NK-92 (cell line): ENCODE measurements around the gene SPOCK2.
"Not testable (repeated sequence)": the region's sequence is repeated elsewhere in the genome, so short reads cannot be mapped to it uniquely, and the experiment has no call there.

ENCODE experiments used
- DNase-seq: peaks from one replicate; lab custom pipeline; 2025; ENCODE audit not compliant: unreplicated experiment; lab: John Stamatoyannopoulos, UW

The SPOCK2 gene

DNA sequence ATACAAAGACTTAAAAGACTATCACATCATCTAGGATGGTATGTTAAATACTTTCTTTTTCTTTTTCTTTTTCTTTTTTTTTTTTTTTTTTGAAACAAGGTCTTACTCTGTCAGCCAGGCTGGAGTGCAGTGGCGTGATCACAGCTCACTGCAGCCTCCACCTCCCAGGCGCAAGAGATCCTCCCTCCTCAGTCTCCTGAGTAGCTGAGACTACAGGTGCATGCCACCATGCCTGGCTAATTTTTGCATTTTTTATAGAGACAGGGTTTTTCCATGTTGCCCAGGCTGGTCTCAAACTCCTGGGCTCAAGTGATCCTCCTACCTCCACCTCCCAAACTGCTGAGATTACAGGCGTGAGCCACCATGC lies 19.6 kb upstream of the SPOCK2 start:
- not testable (repeated sequence) for DNase-seq

DNA sequence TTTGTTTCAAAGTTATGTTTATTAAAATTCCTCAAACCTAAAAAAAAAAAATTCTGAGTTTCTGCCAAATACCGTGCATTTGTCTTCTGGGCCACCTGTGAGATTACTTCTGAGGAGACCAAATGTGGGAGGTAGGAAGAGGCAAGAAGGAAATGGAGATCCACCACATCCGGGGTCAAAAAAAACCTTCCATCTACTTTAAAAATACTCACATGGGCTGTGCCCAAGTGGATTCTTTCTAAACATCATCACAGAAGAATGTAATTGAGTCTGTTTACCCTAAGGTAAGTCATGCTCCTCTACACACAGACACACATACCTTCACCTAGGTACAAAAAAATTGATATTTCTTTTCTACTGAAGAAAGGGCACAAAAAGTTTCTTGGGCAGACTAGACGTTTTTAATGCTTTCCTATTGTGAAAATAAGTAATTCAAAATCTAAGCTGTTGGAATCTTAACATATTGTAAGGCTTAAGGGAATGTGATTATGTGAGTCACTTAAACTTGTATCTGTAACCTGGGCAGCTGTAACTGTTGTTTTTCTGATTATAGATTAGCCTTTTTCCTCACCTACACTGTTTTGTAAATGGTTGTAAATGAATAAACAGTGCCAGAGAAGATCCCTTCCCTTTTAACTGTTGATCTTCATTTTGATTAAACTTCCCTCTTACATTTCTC lies 19.1 kb upstream of the SPOCK2 start:
- DNase-seq = no peak

- no peak for DNase-seq
These were observed 18.5 kb upstream of the SPOCK2 start for GRCh38 chr10:72106896-72107295.

- DNase-seq = no peak
These were observed 18.0 kb upstream of the SPOCK2 start for GRCh38 chr10:72106154-72106849.

- no peak for DNase-seq
These were observed 17.4 kb upstream of the SPOCK2 start for GRCh38 chr10:72105710-72106109.

DNA sequence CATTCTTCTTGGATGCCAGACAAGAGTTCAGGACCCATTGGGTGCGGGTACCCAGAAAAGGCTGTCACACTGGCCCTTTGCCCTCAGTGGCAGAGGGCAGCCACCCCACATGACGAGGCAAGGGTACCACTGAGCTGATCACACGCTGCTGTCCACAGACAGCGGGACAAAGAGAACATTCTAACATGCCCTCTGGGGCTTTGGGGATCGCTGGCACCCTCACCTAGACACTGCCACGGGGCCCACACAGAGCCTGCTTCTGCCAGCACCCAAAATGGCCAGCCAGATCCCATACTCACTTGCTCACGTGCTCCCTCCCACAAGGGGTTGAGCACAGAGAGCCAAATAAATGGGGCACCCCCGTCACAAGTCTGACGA lies 16.7 kb upstream of the SPOCK2 start:
- DNase-seq = no peak

- DNase-seq = no peak
These were observed 16.2 kb upstream of the SPOCK2 start for GRCh38 chr10:72104472-72105097.

GRCh38 chr10:72099600-72099921 lies 11.2 kb upstream of the SPOCK2 start:
- DNase-seq = no peak

DNA sequence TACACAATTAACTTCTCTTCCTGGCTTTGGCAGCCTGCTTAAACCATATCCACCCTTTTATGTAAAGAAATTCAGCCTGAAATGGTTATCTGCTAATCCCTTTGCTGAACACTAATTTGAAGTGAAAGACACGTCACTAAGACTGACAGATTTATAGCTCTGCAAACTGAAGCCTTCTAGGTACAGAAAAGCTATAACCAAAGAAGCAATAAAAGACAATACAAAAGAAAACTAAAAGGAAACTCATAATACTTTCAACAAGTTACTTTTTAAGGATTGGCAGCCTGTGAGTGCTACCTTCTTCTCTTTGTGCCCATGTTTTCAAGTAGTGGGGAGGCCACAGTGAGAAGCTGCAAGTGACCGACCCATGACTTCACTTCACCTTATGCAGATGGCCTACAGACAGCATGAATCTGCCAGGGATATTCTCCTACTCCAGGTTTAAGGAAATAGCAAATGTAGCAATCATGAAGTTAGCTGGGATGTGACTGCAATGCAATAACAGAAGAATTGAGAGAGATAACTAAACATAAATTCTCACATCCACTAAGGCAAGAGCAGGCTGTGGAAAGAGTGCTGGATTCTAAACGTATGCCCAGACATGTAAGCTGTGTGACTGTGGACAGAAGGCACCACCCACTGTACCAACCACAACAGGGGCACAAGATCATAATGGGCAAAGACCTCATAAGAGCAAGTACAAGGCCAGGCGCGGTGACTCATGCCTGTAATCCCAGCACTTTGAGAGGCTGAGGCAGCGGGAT lies 10.7 kb upstream of the SPOCK2 start:
- no peak for DNase-seq

- no peak for DNase-seq
These were observed 10.0 kb upstream of the SPOCK2 start for GRCh38 chr10:72098301-72098835.

DNA sequence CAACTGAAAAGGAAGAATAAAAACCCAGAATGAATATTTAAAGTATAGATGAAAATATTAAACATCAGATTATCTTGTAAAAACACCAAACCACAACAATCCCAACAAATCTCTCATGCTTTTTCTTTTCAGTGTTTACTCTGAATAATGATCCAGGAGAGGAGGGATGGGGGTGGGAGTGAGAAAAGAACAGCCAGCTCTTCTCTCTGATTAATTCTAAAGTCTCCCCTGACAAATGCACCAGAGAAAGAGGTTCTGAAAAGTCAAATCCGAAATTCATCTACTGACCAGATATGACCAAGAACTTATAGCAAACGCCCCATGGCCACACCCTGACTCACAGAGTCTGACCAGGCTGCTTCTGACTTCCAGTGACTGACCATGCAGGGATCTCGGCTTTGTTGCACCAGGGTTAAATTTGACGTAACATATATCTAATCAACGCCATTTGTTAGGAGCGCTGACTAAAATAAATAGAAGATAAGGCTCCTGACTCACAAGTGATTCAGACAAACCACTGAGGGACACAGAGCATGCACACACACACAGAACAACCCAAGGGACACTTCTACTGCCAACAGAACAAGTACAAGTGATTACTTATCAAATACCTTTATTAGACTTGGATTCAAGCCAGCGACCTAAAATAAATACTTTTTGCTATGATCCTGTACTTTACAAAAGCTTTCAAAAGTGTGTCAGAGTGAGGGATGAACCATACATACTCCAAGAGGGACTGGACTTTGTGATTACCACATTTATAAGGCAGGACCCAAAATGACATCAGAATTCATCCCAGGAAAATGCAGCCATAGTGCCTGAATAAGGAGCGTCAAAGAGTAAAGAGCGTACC lies 9.3 kb upstream of the SPOCK2 start:
- DNase-seq = no peak

GRCh38 chr10:72096115-72097000 lies 8.0 kb upstream of the SPOCK2 start:
- DNase-seq = no peak

DNA sequence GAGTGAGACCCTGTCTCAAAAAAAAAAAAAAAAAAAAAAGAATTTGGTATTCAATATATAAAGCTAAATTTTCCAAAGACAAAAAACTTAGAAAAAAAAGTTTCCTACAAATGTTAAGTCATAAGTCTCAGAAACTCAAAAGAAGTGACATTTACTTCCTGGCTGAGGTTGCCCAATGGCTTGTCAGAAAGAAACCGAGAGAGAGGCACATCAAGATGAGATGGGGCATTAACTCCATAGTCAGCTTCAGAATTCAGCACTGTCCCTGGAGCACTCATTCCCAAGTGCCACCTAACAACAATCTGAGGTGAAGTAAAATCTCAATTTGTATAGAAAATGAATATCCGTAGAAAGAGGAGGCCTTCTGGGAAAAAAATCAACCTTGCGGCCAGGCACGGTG lies 6.8 kb upstream of the SPOCK2 start:
- DNase-seq = no peak

- no peak for DNase-seq
These were observed 6.2 kb upstream of the SPOCK2 start for GRCh38 chr10:72094574-72094973.

DNA sequence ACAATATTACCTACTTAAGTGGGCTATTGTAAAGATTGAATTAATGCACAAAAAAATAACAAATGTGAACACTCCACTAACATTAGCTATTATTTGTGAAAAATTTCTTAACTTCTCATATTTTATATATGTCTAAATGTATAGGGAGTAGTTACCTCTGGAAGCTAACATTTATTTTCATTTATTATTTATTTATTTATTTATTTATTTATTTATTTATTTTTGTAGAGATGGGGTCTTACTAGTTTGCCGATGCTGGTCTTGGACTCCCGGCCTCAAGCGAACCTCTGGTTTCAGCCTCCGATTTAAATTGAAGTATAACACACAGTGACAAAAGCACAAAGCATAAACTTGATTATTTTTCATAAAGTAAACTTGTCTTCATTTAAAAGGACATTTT lies 5.1 kb upstream of the SPOCK2 start:
- no peak for DNase-seq

DNA sequence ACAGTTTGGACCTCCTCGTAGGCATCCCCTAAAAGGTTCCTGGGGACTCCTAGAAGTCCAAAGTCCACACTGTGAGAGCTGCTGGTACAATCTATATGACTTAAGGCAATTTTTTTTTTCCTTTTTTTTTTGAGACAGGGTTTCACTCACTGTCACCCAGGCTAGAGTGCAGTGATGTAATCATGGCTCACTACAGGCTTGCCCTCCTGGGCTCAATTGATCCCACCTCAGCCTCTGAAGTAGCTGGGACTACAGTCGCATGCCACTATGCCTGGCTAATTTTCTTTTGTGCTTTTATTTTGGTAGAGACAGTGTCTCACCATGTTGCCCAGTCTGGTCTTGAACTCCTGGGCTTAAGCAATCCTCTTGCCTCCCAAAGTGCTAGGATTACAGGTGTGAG lies 4.6 kb upstream of the SPOCK2 start:
- DNase-seq = no peak

- DNase-seq = no peak
These were observed 4.0 kb upstream of the SPOCK2 start for GRCh38 chr10:72092171-72092924.

- DNase-seq = no peak
These were observed 2.0 kb upstream of the SPOCK2 start for GRCh38 chr10:72090326-72090725.

DNA sequence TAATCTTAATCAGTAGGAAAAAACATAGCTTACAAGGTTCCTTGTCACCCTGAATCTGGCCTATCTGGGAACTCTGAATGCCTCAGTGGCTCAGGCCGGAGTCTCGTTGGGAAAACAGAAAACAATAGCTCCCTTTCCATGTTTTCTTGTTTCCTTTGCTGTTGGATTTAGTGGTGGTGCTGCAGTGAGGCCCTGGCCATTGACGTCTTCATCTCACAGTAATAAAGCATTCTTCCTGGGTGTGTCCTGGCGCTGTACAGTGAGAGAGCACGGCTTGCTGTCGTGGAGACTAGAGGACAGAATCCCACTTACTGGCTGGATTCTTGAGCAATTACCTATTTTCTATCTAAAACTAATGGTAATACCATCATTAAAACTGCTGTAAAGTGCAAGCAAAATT lies 1.3 kb upstream of the SPOCK2 start:
- DNase-seq = no peak
